Measurements from ENCODE around the gene RALBP1. TPM values are rescaled to one million over a fixed set of nuclear protein-coding genes. Genes with fewer than 3 reads are reported as not detected.

The RALBP1 gene
- total RNA-seq, 4 donors from 2014 or later, result 60.2 to 97.6 (median 72.2) TPM

DNA sequence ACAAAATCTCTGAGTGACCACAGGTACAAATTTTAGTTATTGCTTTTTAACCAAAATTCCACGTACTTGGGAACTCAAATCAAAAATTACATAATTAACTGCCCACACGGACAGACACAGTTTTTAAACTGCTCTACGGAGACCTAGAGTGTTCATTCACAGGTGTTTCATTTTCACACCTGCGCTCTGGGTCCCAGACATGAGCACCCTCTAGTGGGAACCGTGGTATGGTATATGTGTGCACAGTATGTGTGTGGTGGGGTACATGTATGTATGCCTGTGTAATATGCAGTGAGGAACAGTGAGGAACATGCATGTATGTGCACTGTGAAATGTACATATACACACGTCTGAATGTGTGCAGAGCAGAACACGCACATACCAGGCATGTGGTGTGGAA lies 74.1 kb downstream of the RALBP1 start:
- TF ChIP-seq, protein P1, sequence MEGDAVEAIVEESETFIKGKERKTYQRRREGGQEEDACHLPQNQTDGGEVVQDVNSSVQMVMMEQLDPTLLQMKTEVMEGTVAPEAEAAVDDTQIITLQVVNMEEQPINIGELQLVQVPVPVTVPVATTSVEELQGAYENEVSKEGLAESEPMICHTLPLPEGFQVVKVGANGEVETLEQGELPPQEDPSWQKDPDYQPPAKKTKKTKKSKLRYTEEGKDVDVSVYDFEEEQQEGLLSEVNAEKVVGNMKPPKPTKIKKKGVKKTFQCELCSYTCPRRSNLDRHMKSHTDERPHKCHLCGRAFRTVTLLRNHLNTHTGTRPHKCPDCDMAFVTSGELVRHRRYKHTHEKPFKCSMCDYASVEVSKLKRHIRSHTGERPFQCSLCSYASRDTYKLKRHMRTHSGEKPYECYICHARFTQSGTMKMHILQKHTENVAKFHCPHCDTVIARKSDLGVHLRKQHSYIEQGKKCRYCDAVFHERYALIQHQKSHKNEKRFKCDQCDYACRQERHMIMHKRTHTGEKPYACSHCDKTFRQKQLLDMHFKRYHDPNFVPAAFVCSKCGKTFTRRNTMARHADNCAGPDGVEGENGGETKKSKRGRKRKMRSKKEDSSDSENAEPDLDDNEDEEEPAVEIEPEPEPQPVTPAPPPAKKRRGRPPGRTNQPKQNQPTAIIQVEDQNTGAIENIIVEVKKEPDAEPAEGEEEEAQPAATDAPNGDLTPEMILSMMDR (IDR thresholded peaks at IDR 0.05), result no peak
- DNase-seq (ENCODE audit: low spot score) (no peak), ATAC-seq (ENCODE audit: low FRiP score) (no peak)

DNA sequence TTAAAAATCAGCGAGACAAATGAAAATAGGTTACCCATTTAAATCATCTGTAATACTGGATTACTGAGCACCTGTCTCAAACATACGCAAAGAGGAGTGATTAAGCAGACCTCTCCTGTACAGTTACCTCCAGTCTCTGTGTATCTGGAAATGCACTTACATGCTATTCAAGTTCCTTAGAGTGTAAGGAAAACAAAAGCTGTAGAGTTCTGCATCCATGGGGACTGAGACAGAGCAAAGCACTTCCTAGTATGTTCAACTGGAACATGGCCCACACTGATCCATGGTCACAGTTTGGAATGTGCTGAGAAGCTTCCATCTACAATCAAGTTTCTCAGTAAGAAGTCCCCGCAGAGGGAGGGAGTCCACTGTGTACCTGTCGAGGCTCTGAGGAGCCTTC lies 75.1 kb downstream of the RALBP1 start:
- DNase-seq (ENCODE audit: low spot score) (no peak), ATAC-seq (ENCODE audit: low FRiP score) (no peak)
- TF ChIP-seq, protein P1 (IDR thresholded peaks at IDR 0.05), result no peak

DNA sequence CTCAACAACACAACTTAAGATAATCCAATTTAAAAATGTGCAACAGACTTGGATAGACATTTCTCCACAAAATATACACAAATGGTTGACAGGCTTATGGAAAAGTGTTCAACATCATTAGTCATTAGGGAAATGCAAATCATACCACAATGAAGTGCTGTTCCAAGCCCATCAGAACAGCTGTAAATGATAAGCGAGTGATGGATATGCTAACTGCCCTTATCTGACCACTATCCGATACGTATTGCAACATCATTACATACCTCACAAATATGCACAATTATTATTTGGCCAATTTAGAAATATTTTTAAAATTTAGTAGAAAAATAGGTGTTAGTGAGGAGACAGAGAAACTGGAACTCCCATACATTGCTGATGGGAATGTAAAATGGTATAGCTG lies 76.9 kb downstream of the RALBP1 start:
- ATAC-seq (ENCODE audit: low FRiP score), result no peak
- TF ChIP-seq, protein P1 (IDR thresholded peaks at IDR 0.05), result no peak

DNA sequence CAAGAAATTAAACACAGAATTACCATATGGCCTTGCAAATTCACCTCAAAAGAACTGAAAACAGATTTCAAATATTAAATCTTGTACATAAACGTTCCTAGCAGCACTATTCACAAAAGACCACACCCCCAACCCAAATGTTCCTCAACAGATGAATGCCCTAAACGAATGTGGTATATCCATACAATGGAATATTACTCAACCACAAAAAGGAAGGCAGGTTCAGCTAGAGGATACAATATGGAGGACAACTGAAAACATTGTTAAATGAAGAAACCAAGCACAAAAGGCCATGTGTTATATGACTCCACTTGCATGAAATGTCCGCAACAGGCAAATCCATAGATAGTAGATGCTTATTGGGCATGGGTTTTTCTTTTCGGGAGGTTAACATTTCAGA lies 77.3 kb downstream of the RALBP1 start:
- ATAC-seq (ENCODE audit: low FRiP score) (no peak), DNase-seq (ENCODE audit: low spot score) (no peak)
- TF ChIP-seq, protein P1 (IDR thresholded peaks at IDR 0.05), result no peak

More for the DNA sequence above, 76.9 kb downstream of the RALBP1 start:
- no peak for DNase-seq (ENCODE audit: low spot score)

DNA sequence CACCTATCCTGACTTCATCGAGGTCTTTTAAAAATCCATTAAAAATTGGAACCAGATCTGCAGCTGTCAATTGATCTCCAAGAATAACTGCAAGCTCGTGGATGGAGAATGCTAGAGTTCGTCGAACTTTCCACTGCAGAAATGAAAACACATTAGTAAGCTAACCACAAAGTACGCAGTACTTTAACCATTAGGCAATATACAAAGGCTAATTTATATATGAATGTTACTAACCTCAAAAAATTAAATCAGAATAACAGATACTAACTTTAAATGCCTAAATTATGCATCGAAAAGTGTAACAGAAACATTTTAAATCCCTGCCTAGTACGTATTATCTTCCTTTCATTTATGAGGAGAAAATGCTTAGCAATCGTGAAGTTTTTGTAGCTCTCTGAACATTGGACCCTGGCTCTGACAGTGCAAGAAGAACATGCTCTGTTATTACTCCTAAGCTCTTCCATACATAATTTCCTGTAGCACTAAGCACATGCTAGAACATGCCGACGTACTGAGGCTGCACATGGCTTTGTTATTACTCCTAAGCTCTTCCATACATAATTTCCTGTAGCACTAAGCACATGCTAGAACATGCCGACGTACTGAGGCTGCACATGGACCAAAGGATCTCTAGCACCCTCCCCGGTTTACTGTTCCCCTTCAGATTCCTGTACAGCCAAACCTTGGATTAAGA lies 82.1 kb downstream of the RALBP1 start:
- ATAC-seq (ENCODE audit: low FRiP score) (no peak), DNase-seq (ENCODE audit: low spot score) (no peak)
- TF ChIP-seq, protein P1 (IDR thresholded peaks at IDR 0.05), result no peak

DNA sequence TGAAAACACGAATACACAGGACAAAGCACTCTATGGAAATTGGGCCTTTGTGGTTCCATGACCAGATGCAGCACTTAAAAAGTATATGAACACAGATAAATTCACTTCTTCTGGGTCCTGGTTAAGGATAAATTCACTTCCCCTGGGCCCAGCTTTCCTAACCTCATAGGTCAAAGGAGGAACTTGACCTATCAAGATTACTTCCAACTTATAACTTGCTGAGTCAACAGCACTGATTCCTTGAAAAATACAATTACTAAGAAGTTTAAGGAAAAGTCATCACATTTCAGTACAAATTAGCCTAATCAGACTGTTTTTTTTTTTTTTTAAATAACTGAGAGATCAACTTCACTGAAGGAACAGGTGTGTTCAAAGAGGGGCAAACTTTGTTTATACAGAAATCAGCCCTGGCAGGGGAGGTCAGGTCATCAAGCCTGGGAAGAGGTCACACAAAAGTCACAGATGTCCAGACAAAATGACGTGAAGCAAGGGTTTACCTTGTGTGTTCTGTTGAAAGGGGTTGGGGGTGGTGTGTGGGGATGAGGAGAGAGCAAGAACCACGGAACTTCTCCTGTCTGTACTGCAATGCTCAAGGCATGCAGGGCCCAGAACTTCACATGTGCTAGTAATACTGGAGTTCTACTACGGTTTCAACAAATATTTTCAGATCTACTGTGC lies 83.2 kb downstream of the RALBP1 start:
- ATAC-seq (ENCODE audit: low FRiP score), result no peak
- no peak for DNase-seq (ENCODE audit: low spot score)
- TF ChIP-seq, protein P1 (IDR thresholded peaks at IDR 0.05), result no peak

DNA sequence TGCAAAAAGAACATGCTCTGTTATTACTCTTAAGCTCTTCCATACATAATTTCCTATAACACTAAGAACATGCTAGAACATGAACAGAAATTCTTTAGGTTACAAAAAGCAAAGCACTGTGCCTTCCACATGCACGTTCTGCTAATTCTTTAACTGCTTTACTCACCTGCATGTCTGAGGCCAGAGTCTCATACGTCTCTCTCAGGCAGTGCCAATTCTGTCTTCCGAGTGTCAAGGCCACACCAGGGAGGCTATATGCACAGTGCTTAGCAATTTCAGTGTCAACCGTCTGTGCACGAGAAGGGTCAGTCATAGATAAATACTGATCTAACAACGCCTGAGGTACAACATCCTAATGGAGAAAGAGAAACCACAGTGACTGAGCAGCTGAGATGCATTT lies 83.9 kb downstream of the RALBP1 start:
- ATAC-seq (ENCODE audit: low FRiP score) (no peak), DNase-seq (ENCODE audit: low spot score) (no peak)
- TF ChIP-seq, protein P1 (IDR thresholded peaks at IDR 0.05), result no peak
